M059J (cell line): ENCODE measurements around the gene AS3MT. TPM values are rescaled to one million over a fixed set of nuclear protein-coding genes. Genes with fewer than 3 reads are reported as not detected.
"Not testable (repeated sequence)": the region's sequence is repeated elsewhere in the genome, so short reads cannot be mapped to it uniquely, and the experiment has no call there.

Experiments used
- DNase-seq: peaks from one replicate; pipeline ENCODE4 v3.0.0-alpha.2; 2012; ENCODE audit warnings: low read depth
- total RNA-seq: library from RNA; depleted of rRNA; stranded (reverse); fragments of >200 nt; shearing (Covaris generic); gene quantifications from 2 replicates; pipeline ENCODE4 v1.2.3, GENCODE V29; 2014; rRNA removed

The AS3MT gene, protein sequence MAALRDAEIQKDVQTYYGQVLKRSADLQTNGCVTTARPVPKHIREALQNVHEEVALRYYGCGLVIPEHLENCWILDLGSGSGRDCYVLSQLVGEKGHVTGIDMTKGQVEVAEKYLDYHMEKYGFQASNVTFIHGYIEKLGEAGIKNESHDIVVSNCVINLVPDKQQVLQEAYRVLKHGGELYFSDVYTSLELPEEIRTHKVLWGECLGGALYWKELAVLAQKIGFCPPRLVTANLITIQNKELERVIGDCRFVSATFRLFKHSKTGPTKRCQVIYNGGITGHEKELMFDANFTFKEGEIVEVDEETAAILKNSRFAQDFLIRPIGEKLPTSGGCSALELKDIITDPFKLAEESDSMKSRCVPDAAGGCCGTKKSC
- 0.12 and 1.5 TPM in 2 replicates for total RNA-seq

DNA sequence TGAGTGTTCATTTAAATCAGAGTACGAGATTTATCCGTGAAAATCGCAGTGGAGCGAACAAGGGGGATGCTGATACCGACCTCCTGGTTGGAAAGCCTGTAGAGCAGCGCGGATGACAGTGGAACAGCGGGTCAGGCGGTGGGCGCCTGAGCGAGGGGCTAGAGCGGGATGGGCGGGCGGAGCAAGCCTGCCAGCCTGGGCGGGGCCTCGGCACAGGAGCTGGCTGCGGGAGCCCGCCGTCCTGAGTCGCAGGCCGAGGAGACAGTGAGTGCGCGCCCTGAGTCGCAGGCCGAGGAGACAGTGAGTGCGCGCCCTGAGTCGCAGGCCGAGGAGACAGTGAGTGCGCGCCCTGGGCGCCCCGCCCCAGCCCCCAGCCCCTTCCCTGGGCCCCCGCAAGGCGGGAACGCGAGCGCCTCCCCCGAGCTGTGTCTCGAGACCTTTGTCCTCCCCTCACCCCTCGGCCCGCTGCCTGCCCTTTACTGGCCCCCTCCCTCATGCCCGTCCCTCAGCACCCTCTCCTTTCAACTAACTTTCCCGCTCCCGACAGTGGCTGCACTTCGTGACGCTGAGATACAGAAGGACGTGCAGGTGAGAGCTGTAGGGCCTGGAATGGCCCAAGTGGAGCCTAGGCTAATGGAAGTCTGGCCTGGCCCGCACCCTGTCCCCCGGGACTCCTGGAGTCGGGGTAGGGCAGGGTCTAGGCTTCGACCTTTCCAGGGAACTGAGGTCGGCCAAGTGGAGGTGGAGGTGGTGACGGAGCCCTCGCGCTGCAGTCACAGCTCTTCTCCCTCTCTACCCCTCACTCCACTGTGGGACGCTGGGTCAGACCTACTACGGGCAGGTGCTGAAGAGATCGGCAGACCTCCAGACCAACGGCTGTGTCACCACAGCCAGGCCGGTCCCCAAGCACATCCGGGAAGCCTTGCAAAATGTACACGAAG is at the start of gene AS3MT:
TSS of gene AS3MT (plus strand) at position 213 of the 941 bp plus-strand sequence. CDS start at position 336, 123 bp downstream.
- no peak for DNase-seq

DNA sequence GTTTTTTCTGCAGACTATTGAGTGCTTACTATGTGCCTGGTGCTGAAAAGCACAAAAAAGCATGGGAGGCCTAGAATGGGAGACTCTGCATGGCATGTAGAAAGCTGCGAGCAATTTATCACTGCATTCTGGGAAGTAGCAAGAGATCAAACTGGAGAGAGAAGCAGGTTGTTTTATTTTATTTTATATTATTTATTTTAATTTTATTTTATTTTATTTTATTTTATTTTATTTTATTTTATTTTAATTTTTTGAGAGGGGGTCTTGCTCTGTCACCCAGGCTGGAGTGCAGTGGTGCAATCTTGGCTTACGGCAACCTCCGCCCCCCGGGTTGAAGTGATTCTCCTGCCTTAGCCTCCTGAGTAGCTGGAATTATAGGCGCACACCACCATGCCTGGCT is 49.3 kb upstream of the AS3MT start:
- DNase-seq = not testable (repeated sequence)

DNA sequence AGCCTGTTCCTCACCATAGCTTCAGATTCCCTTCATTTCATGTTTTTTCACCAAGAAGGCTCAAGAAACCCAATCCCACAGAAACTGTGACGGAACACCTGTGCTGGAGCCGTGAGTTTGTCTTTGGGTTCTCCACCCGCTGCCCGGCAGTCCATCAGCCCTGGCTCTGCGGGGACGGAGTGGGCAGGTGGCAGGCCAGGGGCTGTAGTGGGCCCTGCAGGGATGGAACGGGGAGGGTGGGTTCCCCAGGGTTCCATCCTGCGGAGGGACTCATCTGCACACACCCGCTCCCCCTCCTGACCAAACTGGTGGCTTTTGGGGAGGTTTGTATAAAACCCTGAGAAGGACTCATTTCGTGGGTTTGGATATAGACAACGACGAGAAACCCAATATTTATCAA is 47.0 kb upstream of the AS3MT start:
- no peak for DNase-seq

DNA sequence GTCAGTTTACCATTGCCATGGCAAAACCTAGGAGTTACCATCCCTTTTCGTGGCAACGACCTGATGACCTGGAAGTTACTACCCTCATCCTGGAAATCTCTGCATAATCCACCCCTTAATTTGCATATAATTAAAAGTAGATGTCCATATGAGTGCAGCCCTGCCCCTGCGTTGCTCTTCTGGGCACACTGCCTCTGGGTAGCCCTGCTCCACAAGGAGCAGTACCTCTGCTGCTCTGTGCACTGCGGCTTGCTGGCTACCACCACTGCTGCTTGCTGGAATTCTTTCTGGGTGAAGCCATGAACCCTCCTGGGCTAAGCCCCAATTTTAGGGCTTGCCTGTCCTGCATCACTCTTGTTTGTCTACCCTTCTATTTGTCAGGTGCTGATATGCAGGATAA is 44.6 kb upstream of the AS3MT start:
- DNase-seq = no peak

DNA sequence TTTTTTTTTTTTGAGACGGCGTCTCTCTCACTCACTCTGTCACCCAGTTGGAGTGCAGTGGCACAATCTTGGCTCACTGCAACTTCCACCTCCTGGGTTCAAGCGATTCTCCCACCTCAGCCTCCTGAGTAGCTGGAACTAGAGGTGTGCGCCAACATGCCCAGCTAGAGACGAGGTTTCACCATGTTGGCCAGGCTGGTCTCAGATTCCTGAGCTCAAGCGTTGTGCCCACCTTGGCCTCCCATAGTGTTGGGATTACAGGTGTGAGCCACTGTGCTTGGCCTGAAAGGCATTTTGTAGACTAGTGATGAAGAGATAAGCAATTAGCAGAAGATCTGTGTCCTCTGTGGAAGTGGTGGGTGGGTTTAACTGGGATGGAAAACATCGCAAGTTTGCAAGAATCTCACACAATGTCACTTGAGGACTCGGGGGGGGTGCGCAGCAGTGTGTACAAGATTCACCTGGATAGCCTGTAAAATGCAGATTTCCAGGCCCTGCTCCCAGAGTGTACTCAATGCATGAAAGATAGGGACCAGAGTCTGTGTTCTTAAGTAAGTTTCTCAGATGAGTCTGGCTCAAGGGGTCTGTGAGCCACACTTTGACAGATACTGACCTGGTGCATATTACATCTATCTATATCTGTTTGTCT is 43.0 kb upstream of the AS3MT start:
- DNase-seq = no peak

DNA sequence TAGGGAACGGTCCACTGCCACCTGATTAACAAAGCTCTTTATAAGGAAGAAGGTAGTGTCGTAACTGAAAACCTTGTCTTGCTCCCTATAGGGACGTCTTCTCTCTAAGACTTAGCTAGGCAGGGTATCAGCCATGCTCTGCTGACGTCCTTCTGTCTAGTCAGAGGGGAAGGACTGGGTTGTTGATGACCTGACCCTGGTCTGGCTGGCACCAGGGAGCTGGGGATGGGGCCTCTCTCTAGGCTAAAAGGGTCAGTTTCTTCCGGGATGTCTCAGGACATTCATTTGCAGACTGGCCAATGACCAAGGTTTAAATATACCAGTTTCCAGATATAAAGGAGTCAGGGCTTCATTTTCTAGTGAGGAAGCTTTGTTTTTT is 41.7 kb upstream of the AS3MT start:
- DNase-seq = no peak

DNA sequence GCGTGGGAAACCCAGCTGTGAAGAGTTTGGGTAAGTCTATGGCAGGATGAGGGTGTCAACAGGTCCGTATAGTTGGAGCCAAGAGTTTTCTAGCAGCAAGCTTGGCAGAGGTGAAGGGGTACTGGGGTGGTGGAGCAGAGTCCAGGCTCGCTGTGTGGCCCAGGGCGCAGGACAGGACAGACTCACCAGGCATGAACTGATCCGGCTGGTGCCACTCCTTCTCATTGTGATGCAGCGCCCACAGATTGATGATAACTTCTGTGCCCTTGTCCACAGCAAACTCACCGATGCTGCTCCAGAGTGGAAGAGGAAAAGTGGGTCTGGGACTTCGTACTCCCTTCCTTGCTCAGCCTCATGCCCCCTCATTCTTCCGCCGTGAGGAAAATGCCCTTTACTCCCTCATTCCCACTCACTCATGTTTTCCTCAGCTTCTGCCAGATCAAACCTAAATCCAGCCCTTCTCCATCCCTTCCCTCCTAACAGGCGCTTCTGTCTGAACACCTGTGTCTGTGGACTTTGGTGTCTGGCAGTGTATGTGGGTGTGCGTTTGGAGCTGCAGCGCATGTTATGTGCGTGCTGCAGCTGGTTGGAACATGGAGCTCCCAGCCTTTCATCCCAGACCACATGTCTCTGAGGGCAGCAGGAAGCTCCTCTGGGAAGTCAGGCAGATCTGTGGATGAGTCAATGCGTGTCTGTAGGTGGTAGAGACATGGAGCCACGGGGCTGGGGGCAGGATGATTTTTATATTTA is 37.8 kb upstream of the AS3MT start:
- DNase-seq = no peak

DNA sequence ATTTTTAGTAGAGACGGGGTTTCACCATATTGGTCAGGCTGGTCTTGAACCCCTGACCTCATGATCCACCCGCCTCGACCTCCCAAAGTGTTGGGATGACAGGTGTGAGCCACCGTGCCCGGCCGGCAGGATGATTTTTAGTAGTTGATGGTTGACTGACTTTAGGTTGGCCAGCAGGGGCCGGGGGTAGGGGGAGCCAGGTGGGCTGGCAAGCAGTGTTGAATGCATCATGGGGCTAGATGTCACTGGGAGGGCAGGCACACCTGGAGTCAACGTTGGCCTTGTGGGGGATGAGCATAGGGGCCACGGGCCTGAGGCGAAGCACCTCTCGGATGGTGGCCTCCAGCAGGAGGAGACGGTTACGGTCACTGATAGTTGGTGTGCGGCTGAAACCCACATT is 37.0 kb upstream of the AS3MT start:
- no peak for DNase-seq

DNA sequence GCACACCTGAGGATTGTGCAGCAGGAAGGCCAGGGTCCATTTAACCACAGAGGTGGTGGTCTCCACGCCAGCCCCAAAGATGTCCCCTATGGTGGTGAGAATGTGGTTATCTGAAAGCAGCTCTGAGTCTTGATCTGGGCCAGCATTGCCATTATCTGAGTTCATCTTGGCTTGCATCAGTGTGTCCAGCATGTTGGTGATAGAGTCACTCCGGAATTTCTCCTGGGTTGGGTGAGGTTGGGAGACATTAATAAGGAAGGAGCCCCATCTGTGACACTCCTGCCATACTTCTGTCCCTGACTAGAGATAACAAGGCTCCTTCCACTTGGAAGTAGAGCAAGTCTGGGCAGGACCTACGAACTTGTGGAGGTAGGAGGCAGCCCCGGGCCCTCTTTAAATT is 36.3 kb upstream of the AS3MT start:
- peak; percentile 18 for DNase-seq

DNA sequence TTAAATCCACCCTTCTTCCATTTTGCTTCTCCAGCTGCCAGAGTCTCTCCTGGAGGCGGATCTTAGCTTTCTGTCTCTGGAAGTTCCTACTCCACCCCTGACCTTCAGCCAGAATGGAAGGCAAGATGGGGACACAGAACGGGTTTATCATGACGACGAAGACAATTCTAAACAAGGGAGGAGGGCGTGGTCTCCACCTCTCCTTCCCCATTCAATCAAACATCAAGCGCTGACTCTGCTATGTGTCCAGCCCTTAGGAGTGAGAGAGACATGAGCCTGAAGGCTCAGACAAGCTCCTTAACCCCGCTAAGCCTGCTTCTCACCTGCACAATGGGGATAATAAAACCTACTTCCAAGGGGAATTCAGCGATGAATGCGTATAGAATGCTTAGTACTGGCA is 35.1 kb upstream of the AS3MT start:
- no peak for DNase-seq

DNA sequence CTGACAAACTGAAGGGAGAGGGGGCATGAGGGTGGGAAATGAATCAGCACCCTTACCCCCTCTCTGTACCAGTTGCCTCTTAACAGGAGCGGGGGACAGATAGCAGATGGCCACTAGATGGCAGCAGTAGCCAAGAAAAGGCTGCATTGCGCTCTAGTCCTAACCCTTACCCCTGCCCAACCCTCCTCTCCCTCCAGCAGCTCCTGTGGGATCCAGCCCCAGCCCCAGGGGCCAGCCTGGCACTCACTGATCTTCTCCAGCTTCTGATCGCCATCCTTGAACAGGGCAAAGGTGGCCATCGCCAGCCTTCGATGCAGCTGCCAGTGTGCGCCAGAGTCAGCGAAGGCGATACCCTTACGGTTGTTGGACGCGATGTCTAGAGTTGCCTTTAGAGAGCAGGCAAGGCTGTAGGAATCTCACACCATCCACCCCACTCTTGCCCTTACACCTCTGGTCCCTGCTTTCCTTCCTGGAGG is 34.2 kb upstream of the AS3MT start:
- peak; percentile 65 for DNase-seq

DNA sequence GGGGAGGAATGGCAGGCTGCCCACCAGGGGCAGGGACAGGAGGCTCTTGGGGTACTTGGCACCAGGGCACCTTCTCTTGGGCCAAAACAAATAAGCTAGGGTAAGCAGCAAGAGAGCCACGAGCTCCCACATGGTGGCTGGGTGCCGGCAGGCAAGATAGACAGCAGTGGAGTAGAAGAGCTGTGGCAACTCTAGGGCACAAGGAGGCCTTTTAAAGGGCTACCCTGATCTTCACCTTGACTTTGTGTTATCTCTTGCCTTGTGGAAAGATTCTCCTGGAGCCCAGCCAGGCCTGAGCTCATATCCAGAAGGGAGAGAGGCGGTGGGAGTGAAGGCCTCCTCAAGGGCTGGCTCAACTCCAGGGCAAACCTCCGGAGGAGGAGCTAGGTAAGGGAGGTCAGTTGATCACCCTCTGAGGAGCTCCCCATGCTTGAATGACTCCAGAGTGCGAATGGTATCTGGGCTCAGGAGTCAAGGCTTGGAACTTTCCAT is 32.0 kb upstream of the AS3MT start, which contains the start of gene CYP17A1:
TSS of gene CYP17A1 (minus strand) at position 184 of the 492 bp plus-strand sequence. CDS start at position 132, 52 bp downstream.
- peak; percentile 16 for DNase-seq

DNA sequence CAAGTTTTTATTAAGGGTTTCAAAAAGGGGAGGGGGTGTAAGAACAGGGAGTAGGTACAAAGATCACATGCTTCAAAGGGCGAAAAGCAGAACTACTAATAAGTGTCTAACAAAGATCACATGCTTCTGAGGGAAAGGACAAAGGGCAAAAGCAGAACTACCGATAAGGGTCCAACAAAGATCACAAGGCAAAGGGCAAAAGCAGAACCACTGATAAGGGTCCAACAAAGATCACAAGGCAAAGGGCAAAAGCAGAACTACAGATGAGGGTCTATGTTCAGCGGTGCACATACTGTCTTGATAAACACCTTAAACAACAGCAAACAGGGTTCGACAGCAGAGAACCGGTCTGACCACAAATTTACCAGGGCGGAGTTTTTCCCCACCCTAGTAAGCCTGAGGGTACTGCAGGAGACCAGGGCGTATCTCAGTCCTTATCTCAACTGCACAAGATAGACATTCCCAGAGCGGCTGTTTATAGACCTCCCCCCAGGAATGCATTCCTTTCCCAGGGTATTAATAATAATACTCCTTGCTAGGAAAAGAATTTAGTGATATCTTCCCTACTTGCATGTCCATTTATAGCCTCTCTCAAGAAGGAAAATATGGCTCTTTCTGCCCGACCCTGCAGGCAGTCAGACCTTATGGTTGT is 30.9 kb upstream of the AS3MT start:
- not testable (repeated sequence) for DNase-seq

DNA sequence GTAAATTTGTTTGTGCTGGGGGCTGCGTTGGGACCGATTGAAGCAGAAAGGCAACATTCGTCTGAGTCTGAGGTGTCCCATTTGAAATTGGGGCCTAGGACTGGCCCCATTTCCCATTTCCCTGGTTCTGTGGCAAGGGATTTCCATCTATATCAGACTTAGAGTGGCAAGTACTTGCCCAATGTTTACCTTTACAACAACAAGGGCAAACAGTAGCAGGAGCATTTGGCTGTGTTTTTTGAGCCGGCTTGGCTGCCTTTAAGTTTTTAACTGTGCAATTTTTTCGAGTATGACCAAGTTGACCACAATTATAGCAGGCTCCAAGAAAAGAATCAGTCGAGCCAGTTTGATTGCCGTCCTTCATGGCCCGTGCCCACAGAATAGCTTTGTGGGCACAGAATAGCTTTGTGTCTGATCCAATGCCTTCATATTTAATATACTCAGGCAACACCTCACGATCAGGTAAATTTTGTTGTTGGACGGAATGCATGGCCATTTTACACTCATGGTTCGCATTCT is 27.4 kb upstream of the AS3MT start:
- no peak for DNase-seq

DNA sequence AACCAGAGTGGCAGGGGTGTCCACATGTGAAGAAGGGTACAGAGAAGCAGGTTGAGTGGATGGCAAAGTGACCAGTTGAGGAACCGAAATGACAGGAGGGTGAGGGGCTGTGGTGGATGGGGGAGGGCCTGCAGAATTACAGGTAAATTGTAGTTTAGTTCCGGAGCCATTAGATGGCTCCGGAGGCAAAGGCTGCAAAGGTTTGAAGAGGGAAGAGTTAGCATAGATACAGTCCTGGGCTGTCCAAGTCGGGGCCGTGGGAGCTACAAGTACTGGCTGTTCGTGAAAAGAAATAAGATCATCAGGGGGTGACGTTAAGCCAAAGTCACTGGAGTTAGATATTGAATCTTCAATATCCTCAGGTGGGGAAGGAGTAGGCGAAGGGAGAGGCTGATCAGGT is 26.1 kb upstream of the AS3MT start:
- not testable (repeated sequence) for DNase-seq

DNA sequence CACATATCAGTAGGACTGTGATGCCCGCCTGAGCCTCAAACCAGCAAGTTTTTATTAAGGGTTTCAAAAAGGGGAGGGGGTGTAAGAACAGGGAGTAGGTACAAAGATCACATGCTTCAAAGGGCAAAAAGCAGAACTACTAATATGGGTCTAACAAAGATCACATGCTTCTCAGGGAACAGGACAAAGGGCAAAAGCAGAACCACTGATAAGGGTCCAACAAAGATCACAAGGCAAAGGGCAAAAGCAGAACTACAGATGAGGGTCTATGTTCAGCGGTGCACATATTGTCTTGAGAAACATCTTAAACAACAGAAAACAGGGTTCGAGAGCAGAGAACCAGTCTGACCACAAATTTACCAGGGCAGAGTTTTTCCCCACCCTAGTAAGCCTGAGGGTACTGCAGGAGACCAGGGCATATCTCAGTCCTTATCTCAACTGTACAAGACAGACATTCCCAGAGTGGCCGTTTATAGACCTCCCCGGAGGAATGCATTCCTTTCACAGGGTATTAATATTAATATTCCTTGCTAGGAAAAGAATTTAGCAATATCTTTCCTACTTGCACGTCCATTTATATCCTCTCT is 25.0 kb upstream of the AS3MT start:
- DNase-seq = not testable (repeated sequence)

DNA sequence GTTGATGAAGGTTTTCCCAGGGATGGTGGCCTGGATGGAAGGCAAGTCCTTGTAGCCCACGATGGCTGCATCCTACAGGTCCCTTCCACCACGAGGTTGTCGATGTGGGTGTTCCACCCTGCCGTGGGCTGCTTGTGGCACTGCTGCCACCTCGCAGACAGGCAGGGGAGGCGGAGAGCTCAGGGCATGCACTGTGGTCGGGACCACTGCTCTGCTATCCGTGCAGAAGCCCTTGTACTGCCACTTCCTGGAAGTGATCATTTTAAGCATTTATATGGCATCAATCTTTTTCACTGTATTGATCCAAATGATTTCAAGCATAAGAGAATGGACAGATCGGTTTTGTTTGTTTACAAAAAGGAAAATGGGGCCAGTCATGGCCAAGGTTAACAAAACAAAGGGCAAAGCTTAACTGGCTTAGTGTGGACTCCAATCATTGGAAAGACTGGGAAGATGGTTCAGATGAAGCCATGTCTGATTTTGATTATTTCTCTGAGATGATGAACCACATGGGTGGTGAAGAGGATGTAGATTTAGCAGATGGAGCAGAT is 23.8 kb upstream of the AS3MT start:
- DNase-seq = no peak

DNA sequence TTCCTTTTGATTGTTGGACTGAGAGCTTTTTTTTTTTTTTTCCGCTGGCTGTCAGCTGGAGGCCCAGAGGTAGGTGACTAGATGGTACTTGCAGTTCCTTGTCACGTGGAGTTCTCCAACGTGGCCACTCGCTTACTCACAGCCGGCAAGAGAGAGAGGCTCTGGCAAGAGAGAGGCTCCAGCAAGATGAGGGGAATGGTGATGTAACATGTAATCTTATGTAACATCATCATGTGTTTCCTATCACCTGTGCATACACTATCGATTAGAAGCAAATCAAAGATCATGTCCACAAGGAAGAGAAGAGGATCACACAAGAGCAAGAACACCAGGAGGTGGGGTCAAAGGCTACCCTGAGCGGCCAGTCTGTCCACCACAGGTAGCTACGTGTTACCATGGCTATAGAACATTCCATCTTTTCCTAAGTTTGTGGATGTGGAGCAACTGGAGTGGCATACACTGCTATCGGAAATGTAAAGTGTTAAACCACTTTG is 19.2 kb upstream of the AS3MT start:
- DNase-seq = no peak

DNA sequence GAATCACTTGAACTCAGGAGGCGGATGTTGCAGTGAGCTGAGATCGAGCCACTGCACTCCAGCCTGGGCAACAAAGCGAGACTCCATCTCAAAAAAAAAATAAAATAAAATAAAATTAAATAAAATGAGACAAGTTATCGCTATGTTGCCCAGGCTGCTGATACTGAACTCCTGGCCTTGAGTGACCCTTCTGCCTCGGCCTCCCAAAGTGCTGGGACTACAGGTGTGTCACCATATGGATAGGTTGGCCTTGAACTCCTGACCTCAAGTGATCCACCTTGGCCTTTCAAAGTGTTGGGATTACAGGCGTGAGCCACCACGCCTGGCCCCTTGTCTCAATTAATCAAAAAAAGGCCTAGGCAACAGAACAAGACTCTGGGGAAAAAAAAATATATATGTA is 16.0 kb upstream of the AS3MT start:
- DNase-seq = not testable (repeated sequence)
